ENCODE measurements around the gene MPRIP. TPM values are rescaled to one million over a fixed set of nuclear protein-coding genes. Genes with fewer than 3 reads are reported as not detected.
A peak's percentile ranks its signal among the peaks of the same experiment; 100 is the strongest.

The MPRIP gene
- total RNA-seq, 4 donors from 2014 or later = 65.7 to 168 (median 147) TPM

- TF ChIP-seq POLR2A (IDR thresholded peaks at IDR 0.05) (no peak), CTCF (IDR thresholded peaks at IDR 0.05) (no peak)
- DNase-seq = no peak
- Histone ChIP-seq H3K27ac (peak overlapping the region in 1 of 4 donors; percentile 61), H3K9me3 (no peaks in the 10 kb centered on the region), H3K27me3 (no peaks in the 10 kb centered on the region), H3K36me3 (no peaks in the 10 kb centered on the region), H3K4me1 (peaks cover 0 to 40% (median 6%) of the 10 kb centered on the region in 3 donors), H3K4me3 (no peak overlapping the region)
- WGBS, 2 donors = 81 to 88% methylated on average over 10 to 12 of the region's 12 CpGs
- intact Hi-C loops (cut with DNase I) = no loop called here
These were observed 6.2 kb upstream of the MPRIP start for GRCh38 chr17:17035920-17036523.

- peaks cover 3 to 45% (median 12%) of the 10 kb centered on the region in 3 donors for H3K4me1 ChIP-seq
- WGBS, 2 donors = 42 to 58% methylated on average over 3 to 9 of the region's 10 CpGs
These were observed 5.7 kb upstream of the MPRIP start for GRCh38 chr17:17036524-17036998.

GRCh38 chr17:17039911-17040310 is 2.3 kb upstream of the MPRIP start:
- WGBS, 2 donors = 79 to 82% methylated on average over 4 to 6 of the region's 6 CpGs
- no peaks in the 10 kb centered on the region for H3K36me3 ChIP-seq
- peaks cover 12 to 59% (median 27%) of the 10 kb centered on the region in 3 donors for H3K4me1 ChIP-seq
- no peak for TF ChIP-seq POLR2A (IDR thresholded peaks at IDR 0.05)
- no peak for TF ChIP-seq CTCF (IDR thresholded peaks at IDR 0.05)
- H3K27me3 ChIP-seq = no peaks in the 10 kb centered on the region
- peak overlapping the region in 2 of 4 donors; percentile 13 to 58 for H3K27ac ChIP-seq
- no peak overlapping the region for H3K4me3 ChIP-seq
- DNase-seq = no peak
- intact Hi-C loops (cut with DNase I) = no loop called here
- H3K9me3 ChIP-seq = no peaks in the 10 kb centered on the region

More at GRCh38 chr17:17036524-17036998, 5.7 kb upstream of the MPRIP start:
- H3K9me3 ChIP-seq = no peaks in the 10 kb centered on the region
- intact Hi-C loops (cut with DNase I) = no loop called here
- TF ChIP-seq CTCF (IDR thresholded peaks at IDR 0.05) = no peak
- no peak for TF ChIP-seq POLR2A (IDR thresholded peaks at IDR 0.05)
- DNase-seq = no peak
- H3K27me3 ChIP-seq = no peaks in the 10 kb centered on the region
- H3K36me3 ChIP-seq = no peaks in the 10 kb centered on the region
- H3K27ac ChIP-seq = peak overlapping the region in 3 of 4 donors; percentile 39 to 61 (median 40)
- H3K4me3 ChIP-seq = no peak overlapping the region

- Histone ChIP-seq H3K4me3 (peak overlapping the region in 1 of 4 donors; percentile 75), H3K4me1 (peaks cover 20 to 68% (median 38%) of the 10 kb centered on the region in 3 donors), H3K27me3 (no peaks in the 10 kb centered on the region), H3K9me3 (no peaks in the 10 kb centered on the region), H3K27ac (peak overlapping the region in 3 of 4 donors; percentile 77 to 93 (median 85)), H3K36me3 (no peaks in the 10 kb centered on the region)
- intact Hi-C loops (cut with DNase I) = no loop called here
- 51 to 52% methylated on average over 5 of the region's 5 CpGs for WGBS, 2 donors
- TF ChIP-seq CTCF (IDR thresholded peaks at IDR 0.05) (no peak), POLR2A (IDR thresholded peaks at IDR 0.05) (no peak)
- DNase-seq = no peak
These were observed 1.2 kb upstream of the MPRIP start for GRCh38 chr17:17041018-17041521.

- Histone ChIP-seq H3K4me3 (peak overlapping the region; percentile 46 to 89 (median 76)), H3K27me3 (no peaks in the 10 kb centered on the region), H3K4me1 (peaks cover 20 to 68% (median 36%) of the 10 kb centered on the region in 3 donors), H3K36me3 (no peaks in the 10 kb centered on the region), H3K9me3 (no peaks in the 10 kb centered on the region), H3K27ac (peak overlapping the region; percentile 85 to 93 (median 89))
- WGBS, 2 donors = 11 to 17% methylated on average over 9 to 11 of the region's 44 CpGs
- intact Hi-C loops (cut with DNase I) = no loop called here
- DNase-seq = peak; percentile 90
- TF ChIP-seq POLR2A (IDR thresholded peaks at IDR 0.05) = peak in 1 of 4 donors; percentile 24
- peak in 1 of 6 experiments; percentile 6 for TF ChIP-seq CTCF (IDR thresholded peaks at IDR 0.05)
These were observed 480 bp upstream of the MPRIP start for GRCh38 chr17:17041571-17042383.

All from esophagus squamous epithelium (tissue), 5 donors.